Dendritic cell treated with granulocyte-macrophage colony-stimulating factor and Interleukin-4, amounts not matched to agents 40 ng/mL and 50 ng/mL, for 4 days (primary cell): ENCODE measurements around the gene OLFML3.
"Not testable (repeated sequence)": the region's sequence is repeated elsewhere in the genome, so short reads cannot be mapped to it uniquely, and the experiment has no call there.

Source experiments
- H3K27ac Mint-ChIP-seq: one replicate; pipeline ENCODE4 v1.8.0; 2022; ENCODE audit warnings: mild to moderate bottlenecking, mixed read lengths
- H3K27me3 Mint-ChIP-seq: one replicate; pipeline ENCODE4 v1.8.0; 2022; ENCODE audit warnings: mild to moderate bottlenecking, mixed read lengths
- H3K36me3 Mint-ChIP-seq: one replicate; pipeline ENCODE4 v1.8.0; 2022; ENCODE audit warnings: low read depth, mixed read lengths
- H3K4me1 Mint-ChIP-seq: one replicate; pipeline ENCODE4 v1.8.0; 2022; ENCODE audit warnings: low read depth, mixed read lengths
- H3K4me3 Mint-ChIP-seq: one replicate; pipeline ENCODE4 v1.8.0; 2022; ENCODE audit warnings: mild to moderate bottlenecking, moderate library complexity, mixed read lengths
- H3K9me3 Mint-ChIP-seq: one replicate; pipeline ENCODE4 v1.8.0; 2022; ENCODE audit warnings: mixed read lengths
- intact Hi-C: fragments of 100-400 bp; cut with micrococcal nuclease; formaldehyde crosslinking; loops from one replicate; pipeline ENCODE4 v1.15.0; 2022

Gene OLFML3

GRCh38 chr1:114008993-114009392, 29.7 kb downstream of the OLFML3 start:
- peaks cover 6% of the 10 kb centered on the region for H3K4me1 Mint-ChIP-seq
- H3K36me3 Mint-ChIP-seq, result no peaks in the 10 kb centered on the region
- intact Hi-C loops, result loop anchor here (10.0 kb wide), 1 partner anchor 196 kb away; no protein-coding TSS in a partner anchor
- no peak overlapping the region for H3K27ac Mint-ChIP-seq
- H3K9me3 Mint-ChIP-seq, result peaks cover 9% of the 10 kb centered on the region
- H3K4me3 Mint-ChIP-seq, result no peak overlapping the region
- peaks cover 3% of the 10 kb centered on the region for H3K27me3 Mint-ChIP-seq

- Mint-ChIP-seq H3K27ac (no peak overlapping the region), H3K4me3 (no peak overlapping the region), H3K9me3 (peaks cover 9% of the 10 kb centered on the region), H3K27me3 (peaks cover 2% of the 10 kb centered on the region), H3K4me1 (peaks cover 6% of the 10 kb centered on the region), H3K36me3 (no peaks in the 10 kb centered on the region)
- intact Hi-C loops, result loop anchor here (10.0 kb wide), 1 partner anchor 195 kb away; no protein-coding TSS in a partner anchor
Observed at GRCh38 chr1:114009393-114009792, 30.1 kb downstream of the OLFML3 start.

- Mint-ChIP-seq H3K4me3 (no peak overlapping the region), H3K27ac (no peak overlapping the region), H3K36me3 (no peaks in the 10 kb centered on the region), H3K4me1 (peaks cover 6% of the 10 kb centered on the region), H3K27me3 (peaks cover 4% of the 10 kb centered on the region), H3K9me3 (peaks cover 9% of the 10 kb centered on the region)
- intact Hi-C loops, result no loop called here
Observed at GRCh38 chr1:114010433-114011184, 31.3 kb downstream of the OLFML3 start.

- Mint-ChIP-seq H3K4me3 (no peak overlapping the region), H3K9me3 (peaks cover 5% of the 10 kb centered on the region), H3K36me3 (no peaks in the 10 kb centered on the region), H3K4me1 (peaks cover 6% of the 10 kb centered on the region), H3K27ac (no peak overlapping the region), H3K27me3 (peaks cover 3% of the 10 kb centered on the region)
- intact Hi-C loops, result no loop called here
Observed at GRCh38 chr1:114011796-114012195, 32.5 kb downstream of the OLFML3 start.

DNA sequence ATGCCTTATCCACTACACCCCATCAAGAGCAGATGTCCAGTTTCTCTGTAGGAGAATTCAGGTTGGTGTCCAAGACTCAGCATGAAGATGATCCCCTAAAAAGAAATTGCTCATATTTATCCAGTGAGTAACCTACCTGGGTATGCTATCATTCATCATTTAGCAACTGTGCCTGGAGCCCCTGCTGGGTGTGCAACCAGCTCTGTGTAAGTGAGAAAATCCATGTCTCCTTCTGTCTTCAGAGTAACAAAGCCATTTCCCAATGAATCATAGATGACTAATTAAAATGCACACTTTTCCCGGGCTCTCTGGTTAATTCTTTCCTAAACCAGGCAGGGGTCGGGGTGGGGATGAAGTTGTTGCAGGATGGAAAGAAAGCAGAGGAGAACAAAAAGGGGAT, 35.8 kb downstream of the OLFML3 start:
- Mint-ChIP-seq H3K27ac (no peak overlapping the region), H3K4me3 (no peak overlapping the region), H3K27me3 (peaks cover 1% of the 10 kb centered on the region), H3K4me1 (peaks cover 6% of the 10 kb centered on the region), H3K36me3 (no peaks in the 10 kb centered on the region), H3K9me3 (peaks cover 12% of the 10 kb centered on the region)
- intact Hi-C loops, result no loop called here

- peaks cover 12% of the 10 kb centered on the region for H3K9me3 Mint-ChIP-seq
- H3K36me3 Mint-ChIP-seq, H3K27me3 Mint-ChIP-seq, intact Hi-C loops, H3K4me1 Mint-ChIP-seq, H3K4me3 Mint-ChIP-seq, H3K27ac Mint-ChIP-seq: not testable (repeated sequence)
Observed at GRCh38 chr1:114019724-114020123, 40.5 kb downstream of the OLFML3 start.

GRCh38 chr1:114021665-114022099, 42.4 kb downstream of the OLFML3 start:
- Mint-ChIP-seq H3K36me3 (no peaks in the 10 kb centered on the region), H3K27me3 (no peaks in the 10 kb centered on the region), H3K9me3 (peaks cover 12% of the 10 kb centered on the region)

DNA sequence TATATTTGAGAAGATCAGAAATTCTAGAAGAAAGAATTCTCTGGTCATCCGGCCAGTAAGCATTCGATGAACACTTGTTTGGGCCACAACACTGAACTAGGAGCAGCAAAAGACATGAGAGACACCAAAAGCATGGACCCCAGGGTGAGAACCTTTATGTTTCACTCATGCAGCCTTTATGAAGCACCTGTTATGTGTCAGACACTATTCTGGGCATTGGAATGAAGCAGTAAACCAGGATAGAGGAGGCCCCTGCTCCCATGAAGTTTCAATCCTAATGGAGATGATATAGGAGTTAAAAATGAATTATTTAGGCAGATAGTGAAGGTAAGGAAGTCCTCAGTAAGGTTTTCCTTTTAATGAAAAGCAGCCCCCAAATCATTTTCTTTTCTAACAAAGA, 43.6 kb downstream of the OLFML3 start:
- H3K36me3 Mint-ChIP-seq, result no peaks in the 10 kb centered on the region
- H3K4me3 Mint-ChIP-seq, result no peak overlapping the region
- no peaks in the 10 kb centered on the region for H3K27me3 Mint-ChIP-seq
- no peak overlapping the region for H3K27ac Mint-ChIP-seq
- intact Hi-C loops, result no loop called here
- H3K4me1 Mint-ChIP-seq, result no peaks in the 10 kb centered on the region
- peaks cover 12% of the 10 kb centered on the region for H3K9me3 Mint-ChIP-seq

More at GRCh38 chr1:114021665-114022099, 42.4 kb downstream of the OLFML3 start:
- Mint-ChIP-seq H3K4me1 (no peaks in the 10 kb centered on the region), H3K4me3 (no peak overlapping the region), H3K27ac (no peak overlapping the region)
- intact Hi-C loops, result no loop called here

- H3K9me3 Mint-ChIP-seq, result peaks cover 12% of the 10 kb centered on the region
- no peak overlapping the region for H3K4me3 Mint-ChIP-seq
- no peaks in the 10 kb centered on the region for H3K4me1 Mint-ChIP-seq
- H3K27ac Mint-ChIP-seq, result no peak overlapping the region
- intact Hi-C loops, result no loop called here
- no peaks in the 10 kb centered on the region for H3K27me3 Mint-ChIP-seq
- H3K36me3 Mint-ChIP-seq, result no peaks in the 10 kb centered on the region
Observed at GRCh38 chr1:114023377-114023776, 44.1 kb downstream of the OLFML3 start.

DNA sequence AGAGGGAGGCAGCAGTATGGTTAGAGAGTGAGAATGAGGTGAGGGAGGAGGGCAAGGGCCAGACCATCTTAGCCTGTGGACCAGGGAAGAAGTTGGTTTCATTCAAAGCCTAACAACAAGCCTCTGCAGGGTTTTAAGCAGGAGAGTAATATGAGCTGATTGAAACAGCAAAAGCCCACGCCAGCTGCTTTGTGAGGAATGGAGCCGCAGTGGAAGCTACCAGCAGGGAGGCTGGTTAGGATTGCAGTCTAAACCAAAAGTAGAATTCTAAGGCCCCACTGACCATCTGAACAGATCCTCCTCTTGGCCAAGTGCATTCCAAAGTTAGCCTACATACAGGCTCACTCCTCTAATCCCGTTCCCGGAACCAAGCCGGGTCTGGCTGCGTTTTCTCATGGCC, 44.8 kb downstream of the OLFML3 start:
- Mint-ChIP-seq H3K4me1 (no peaks in the 10 kb centered on the region), H3K36me3 (no peaks in the 10 kb centered on the region), H3K4me3 (no peak overlapping the region), H3K27me3 (no peaks in the 10 kb centered on the region), H3K9me3 (peaks cover 10% of the 10 kb centered on the region), H3K27ac (no peak overlapping the region)
- intact Hi-C loops, result no loop called here

- H3K4me1 Mint-ChIP-seq, result no peaks in the 10 kb centered on the region
- H3K27me3 Mint-ChIP-seq, result no peaks in the 10 kb centered on the region
- no peak overlapping the region for H3K27ac Mint-ChIP-seq
- no peaks in the 10 kb centered on the region for H3K9me3 Mint-ChIP-seq
- intact Hi-C loops, result no loop called here
- no peaks in the 10 kb centered on the region for H3K36me3 Mint-ChIP-seq
- no peak overlapping the region for H3K4me3 Mint-ChIP-seq
Observed at GRCh38 chr1:114025609-114026401, 46.5 kb downstream of the OLFML3 start.

GRCh38 chr1:114026797-114027196, 47.5 kb downstream of the OLFML3 start:
- Mint-ChIP-seq H3K4me1 (no peaks in the 10 kb centered on the region), H3K9me3 (no peaks in the 10 kb centered on the region), H3K36me3 (no peaks in the 10 kb centered on the region), H3K27me3 (no peaks in the 10 kb centered on the region), H3K27ac (no peak overlapping the region), H3K4me3 (no peak overlapping the region)
- intact Hi-C loops, result no loop called here
